ENCODE measurements around the gene TRMT10C. TPM values are rescaled to one million over a fixed set of nuclear protein-coding genes. Genes with fewer than 3 reads are reported as not detected.

Gene TRMT10C
- total RNA-seq, 1 donor from 2014 or later = 26.8 TPM

DNA sequence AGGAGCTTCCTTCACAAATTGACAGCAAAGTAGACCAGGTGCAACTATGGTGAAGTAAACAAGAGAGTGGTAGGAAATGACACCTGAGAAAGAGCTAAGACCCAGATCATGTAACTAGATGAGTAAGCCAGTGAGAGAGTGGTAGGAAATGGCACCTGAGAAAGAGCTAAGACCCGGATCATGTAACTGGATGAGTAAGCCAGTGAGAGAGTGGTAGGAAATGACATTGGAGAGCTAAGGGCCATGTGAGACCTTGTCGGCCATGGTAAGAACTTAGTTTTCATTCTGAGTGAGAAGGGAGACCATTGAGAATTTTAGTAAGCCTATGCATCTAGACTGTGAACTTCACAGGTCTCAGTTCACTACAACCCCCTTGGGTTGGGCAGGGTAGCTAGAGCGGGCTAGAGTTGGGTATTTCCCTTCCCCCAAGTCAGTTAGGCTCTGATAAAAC, 43.2 kb upstream of the TRMT10C start:
- FAIRE-seq = no peak
- H2AFZ ChIP-seq (ENCODE audit: low read depth, low read length) = no peak overlapping the region
- H3K4me1 ChIP-seq (ENCODE audit: insufficient read depth, low read length) = no peaks in the 10 kb centered on the region
- Mint-ChIP-seq H3K36me3 (ENCODE audit: low read depth, unreplicated experiment) (no peaks in the 10 kb centered on the region), H3K27me3 (ENCODE audit: low read depth, unreplicated experiment) (no peaks in the 10 kb centered on the region), H3K4me1 (ENCODE audit: low read depth, unreplicated experiment) (no peaks in the 10 kb centered on the region), H3K9me3 (ENCODE audit: unreplicated experiment) (no peaks in the 10 kb centered on the region), H3K4me3 (ENCODE audit: unreplicated experiment) (no peak overlapping the region), H3K27ac (ENCODE audit: unreplicated experiment) (no peak overlapping the region)
- no peak overlapping the region for H3K4me2 ChIP-seq (ENCODE audit: low read length)
- H3K27me3 ChIP-seq (ENCODE audit: insufficient read depth, low read length) = peaks cover 11% of the 10 kb centered on the region
- no peaks in the 10 kb centered on the region for H4K20me1 ChIP-seq (ENCODE audit: insufficient read depth, low read length)
- no peak for DNase-seq (ENCODE audit: low read depth)
- no peaks in the 10 kb centered on the region for H3K36me3 ChIP-seq (ENCODE audit: insufficient read depth, low read length)
- H3K9me3 ChIP-seq (ENCODE audit: insufficient read depth, low read depth, low read length) = no peaks in the 10 kb centered on the region
- no peak overlapping the region for H3K27ac ChIP-seq (ENCODE audit: low read depth, low read length)
- TF ChIP-seq, protein P1, sequence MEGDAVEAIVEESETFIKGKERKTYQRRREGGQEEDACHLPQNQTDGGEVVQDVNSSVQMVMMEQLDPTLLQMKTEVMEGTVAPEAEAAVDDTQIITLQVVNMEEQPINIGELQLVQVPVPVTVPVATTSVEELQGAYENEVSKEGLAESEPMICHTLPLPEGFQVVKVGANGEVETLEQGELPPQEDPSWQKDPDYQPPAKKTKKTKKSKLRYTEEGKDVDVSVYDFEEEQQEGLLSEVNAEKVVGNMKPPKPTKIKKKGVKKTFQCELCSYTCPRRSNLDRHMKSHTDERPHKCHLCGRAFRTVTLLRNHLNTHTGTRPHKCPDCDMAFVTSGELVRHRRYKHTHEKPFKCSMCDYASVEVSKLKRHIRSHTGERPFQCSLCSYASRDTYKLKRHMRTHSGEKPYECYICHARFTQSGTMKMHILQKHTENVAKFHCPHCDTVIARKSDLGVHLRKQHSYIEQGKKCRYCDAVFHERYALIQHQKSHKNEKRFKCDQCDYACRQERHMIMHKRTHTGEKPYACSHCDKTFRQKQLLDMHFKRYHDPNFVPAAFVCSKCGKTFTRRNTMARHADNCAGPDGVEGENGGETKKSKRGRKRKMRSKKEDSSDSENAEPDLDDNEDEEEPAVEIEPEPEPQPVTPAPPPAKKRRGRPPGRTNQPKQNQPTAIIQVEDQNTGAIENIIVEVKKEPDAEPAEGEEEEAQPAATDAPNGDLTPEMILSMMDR (IDR thresholded peaks at IDR 0.05; ENCODE audit: insufficient read depth, low read depth, low read length) = no peak
- no peak for TF ChIP-seq EZH2 (IDR thresholded peaks at IDR 0.05; ENCODE audit: insufficient read depth, low read length)
- no peaks in the 10 kb centered on the region for H3K79me2 ChIP-seq (ENCODE audit: insufficient read depth, low read length)
- H3K9ac ChIP-seq (ENCODE audit: low read length) = no peak overlapping the region
- no peak overlapping the region for H3K4me3 ChIP-seq (ENCODE audit: insufficient read depth, low read depth, low read length)

DNA sequence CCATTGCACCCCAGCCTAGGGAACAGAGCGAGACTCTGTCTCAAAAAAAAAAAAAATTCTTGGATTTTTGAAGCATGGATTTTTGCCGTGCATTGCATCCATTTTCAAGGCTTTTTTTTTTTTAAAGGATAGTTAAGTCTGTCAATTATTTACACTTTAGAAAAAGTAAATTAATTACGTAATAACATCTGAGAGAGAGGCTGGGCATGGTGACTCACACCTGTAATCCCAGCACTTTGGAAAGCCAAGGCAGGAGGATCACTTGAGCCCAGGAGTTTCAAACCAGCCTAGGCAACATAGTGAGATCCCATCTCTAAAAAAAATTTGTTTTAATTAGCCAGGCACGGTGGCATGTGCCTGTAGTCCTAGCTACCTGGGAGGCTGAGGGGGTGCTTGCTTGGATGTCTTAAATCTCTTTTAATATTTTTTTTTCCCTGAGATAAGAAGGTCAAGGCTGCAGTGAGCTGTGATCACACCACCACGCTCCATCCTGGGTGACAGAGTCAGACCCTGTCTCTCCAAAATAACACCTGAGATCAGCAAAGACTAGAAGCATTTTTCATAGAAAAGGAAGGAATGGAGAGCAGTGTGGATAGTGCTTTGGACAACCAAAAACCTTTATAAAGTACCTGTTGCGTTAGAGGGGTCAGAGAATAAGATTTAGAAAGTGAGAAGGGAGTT, 41.8 kb upstream of the TRMT10C start:
- Mint-ChIP-seq H3K9me3 (ENCODE audit: unreplicated experiment) (no peaks in the 10 kb centered on the region), H3K27ac (ENCODE audit: unreplicated experiment) (no peak overlapping the region), H3K4me3 (ENCODE audit: unreplicated experiment) (no peak overlapping the region), H3K27me3 (ENCODE audit: low read depth, unreplicated experiment) (no peaks in the 10 kb centered on the region), H3K36me3 (ENCODE audit: low read depth, unreplicated experiment) (no peaks in the 10 kb centered on the region), H3K4me1 (ENCODE audit: low read depth, unreplicated experiment) (no peaks in the 10 kb centered on the region)
- Histone ChIP-seq H3K4me2 (ENCODE audit: low read length) (no peak overlapping the region), H4K20me1 (ENCODE audit: insufficient read depth, low read length) (no peaks in the 10 kb centered on the region), H3K27ac (ENCODE audit: low read depth, low read length) (no peak overlapping the region), H3K36me3 (ENCODE audit: insufficient read depth, low read length) (no peaks in the 10 kb centered on the region), H3K9ac (ENCODE audit: low read length) (no peak overlapping the region), H3K79me2 (ENCODE audit: insufficient read depth, low read length) (no peaks in the 10 kb centered on the region), H3K4me3 (ENCODE audit: insufficient read depth, low read depth, low read length) (no peak overlapping the region), H3K9me3 (ENCODE audit: insufficient read depth, low read depth, low read length) (no peaks in the 10 kb centered on the region), H3K27me3 (ENCODE audit: insufficient read depth, low read length) (peaks cover 11% of the 10 kb centered on the region), H2AFZ (ENCODE audit: low read depth, low read length) (no peak overlapping the region), H3K4me1 (ENCODE audit: insufficient read depth, low read length) (no peaks in the 10 kb centered on the region)
- FAIRE-seq (no peak), DNase-seq (ENCODE audit: low read depth) (no peak)
- no peak for TF ChIP-seq EZH2 (IDR thresholded peaks at IDR 0.05; ENCODE audit: insufficient read depth, low read length)
- TF ChIP-seq, protein P1 (IDR thresholded peaks at IDR 0.05; ENCODE audit: insufficient read depth, low read depth, low read length) = no peak

DNA sequence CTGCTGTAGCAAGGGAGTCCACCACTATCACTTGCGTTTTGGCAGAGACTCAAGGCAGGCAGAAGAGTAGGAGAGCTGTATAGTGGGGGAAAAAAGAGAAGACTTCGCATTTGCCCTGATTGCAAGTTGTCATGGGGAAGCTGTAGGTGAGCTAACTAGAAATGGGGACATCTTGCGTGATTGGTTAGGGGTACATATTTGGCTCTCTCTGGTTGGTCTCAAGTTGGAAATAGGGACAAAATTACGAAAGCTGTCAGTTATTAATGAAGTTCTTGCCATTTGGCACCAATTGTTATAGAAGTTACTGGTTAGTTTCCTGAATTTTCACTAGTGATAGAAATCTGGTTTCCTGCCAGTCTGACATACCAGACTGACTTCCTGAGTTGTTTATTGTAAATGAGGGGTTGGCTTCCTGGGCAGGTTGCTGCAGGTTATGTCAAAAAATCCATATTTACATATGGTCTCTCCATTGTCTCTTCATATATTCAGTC, 40.4 kb upstream of the TRMT10C start:
- Mint-ChIP-seq H3K36me3 (ENCODE audit: low read depth, unreplicated experiment) (no peaks in the 10 kb centered on the region), H3K27ac (ENCODE audit: unreplicated experiment) (no peak overlapping the region), H3K27me3 (ENCODE audit: low read depth, unreplicated experiment) (no peaks in the 10 kb centered on the region), H3K9me3 (ENCODE audit: unreplicated experiment) (no peaks in the 10 kb centered on the region), H3K4me1 (ENCODE audit: low read depth, unreplicated experiment) (no peaks in the 10 kb centered on the region), H3K4me3 (ENCODE audit: unreplicated experiment) (no peak overlapping the region)
- no peak for DNase-seq (ENCODE audit: low read depth)
- no peaks in the 10 kb centered on the region for H3K9me3 ChIP-seq (ENCODE audit: insufficient read depth, low read depth, low read length)
- no peak overlapping the region for H3K4me3 ChIP-seq (ENCODE audit: insufficient read depth, low read depth, low read length)
- no peak overlapping the region for H2AFZ ChIP-seq (ENCODE audit: low read depth, low read length)
- H3K9ac ChIP-seq (ENCODE audit: low read length) = no peak overlapping the region
- TF ChIP-seq EZH2 (IDR thresholded peaks at IDR 0.05; ENCODE audit: insufficient read depth, low read length) = no peak
- TF ChIP-seq, protein P1 (IDR thresholded peaks at IDR 0.05; ENCODE audit: insufficient read depth, low read depth, low read length) = no peak
- H3K27me3 ChIP-seq (ENCODE audit: insufficient read depth, low read length) = peaks cover 11% of the 10 kb centered on the region
- no peaks in the 10 kb centered on the region for H3K79me2 ChIP-seq (ENCODE audit: insufficient read depth, low read length)
- no peaks in the 10 kb centered on the region for H3K36me3 ChIP-seq (ENCODE audit: insufficient read depth, low read length)
- FAIRE-seq = no peak
- H4K20me1 ChIP-seq (ENCODE audit: insufficient read depth, low read length) = no peaks in the 10 kb centered on the region
- H3K4me1 ChIP-seq (ENCODE audit: insufficient read depth, low read length) = no peaks in the 10 kb centered on the region
- no peak overlapping the region for H3K4me2 ChIP-seq (ENCODE audit: low read length)
- H3K27ac ChIP-seq (ENCODE audit: low read depth, low read length) = no peak overlapping the region
